NCI-H146 (cell line): ENCODE measurements around the gene OR6N2.

Experiments
- DNase-seq: peaks from one replicate; lab custom pipeline; 2025; lab: John Stamatoyannopoulos, UW

Gene OR6N2, protein sequence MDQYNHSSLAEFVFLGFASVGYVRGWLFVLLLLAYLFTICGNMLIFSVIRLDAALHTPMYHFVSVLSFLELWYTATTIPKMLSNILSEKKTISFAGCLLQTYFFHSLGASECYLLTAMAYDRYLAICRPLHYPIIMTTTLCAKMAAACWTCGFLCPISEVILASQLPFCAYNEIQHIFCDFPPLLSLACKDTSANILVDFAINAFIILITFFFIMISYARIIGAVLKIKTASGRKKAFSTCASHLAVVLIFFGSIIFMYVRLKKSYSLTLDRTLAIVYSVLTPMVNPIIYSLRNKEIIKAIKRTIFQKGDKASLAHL

DNA sequence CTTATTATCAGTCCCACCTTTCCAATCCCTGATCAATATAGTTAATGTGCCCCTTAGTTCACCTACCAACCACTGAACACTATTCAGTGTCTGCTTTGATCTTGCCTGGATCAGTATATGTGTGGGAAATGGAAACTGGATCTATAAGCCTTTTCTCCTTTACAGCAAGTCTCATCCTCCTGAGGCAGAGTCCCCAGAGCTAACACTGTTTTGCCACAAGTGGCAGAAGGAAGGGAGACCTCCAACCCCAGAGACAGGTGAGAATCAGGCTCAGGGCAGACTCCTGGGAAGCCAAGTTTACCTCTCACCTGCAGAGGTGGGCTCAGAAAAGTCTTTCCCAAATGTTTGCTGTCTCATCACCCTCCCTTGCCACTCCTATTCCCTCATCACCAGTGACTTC, at the start of gene OR6N2:
OR6N2 (minus strand) TSS at position 101 of the 400 bp plus-strand sequence. CDS start 3,569 bp downstream, outside the sequence.
- DNase-seq: no peak

DNA sequence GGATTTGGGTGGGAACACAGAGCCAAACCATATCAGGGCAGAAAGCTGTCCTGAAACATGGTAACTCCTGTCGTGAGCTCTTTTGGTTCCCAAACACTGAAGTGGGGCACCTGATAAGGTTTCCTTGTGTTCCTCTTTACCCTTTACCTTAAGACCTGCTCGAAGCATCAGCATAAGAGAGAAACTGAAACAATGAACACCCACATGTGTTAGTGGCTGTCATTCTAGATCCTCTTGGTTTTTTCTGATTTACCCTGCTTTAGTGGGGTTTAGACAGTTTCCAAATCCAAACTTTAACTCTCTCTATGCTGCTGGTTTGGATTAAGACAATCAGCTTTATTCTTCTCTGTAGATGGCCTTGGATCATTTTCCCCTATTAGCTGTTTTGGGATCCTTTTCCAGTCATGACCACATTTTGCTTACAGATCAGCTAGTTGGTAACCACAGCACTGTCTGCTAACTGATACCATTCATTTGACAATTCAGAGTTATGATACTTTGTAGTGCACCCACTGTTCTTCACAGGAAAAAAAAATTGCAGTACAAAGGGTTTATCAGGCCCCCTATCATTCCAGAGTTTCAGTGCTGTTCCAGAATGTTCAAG, 49.2 kb upstream of the OR6N2 start:
- DNase-seq: no peak

DNA sequence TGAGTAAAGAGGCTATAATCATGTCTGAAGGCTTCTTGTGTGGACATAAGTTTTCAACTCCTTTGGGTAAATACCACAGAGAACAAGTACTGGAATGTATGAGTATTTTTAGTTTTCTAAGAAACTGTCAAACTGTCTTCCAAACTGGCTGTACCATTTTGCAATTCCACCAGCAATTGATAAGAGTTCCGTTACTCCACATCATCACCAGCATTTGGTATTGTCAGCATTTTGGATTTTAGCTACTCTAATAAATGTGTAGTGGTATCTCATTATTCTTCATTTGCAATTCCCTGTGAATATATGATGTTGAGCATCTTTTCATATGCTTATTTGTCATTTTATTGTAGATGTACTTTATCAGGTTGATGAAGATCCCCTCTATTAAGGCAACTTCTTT, 40.7 kb upstream of the OR6N2 start:
- DNase-seq: no peak

DNA sequence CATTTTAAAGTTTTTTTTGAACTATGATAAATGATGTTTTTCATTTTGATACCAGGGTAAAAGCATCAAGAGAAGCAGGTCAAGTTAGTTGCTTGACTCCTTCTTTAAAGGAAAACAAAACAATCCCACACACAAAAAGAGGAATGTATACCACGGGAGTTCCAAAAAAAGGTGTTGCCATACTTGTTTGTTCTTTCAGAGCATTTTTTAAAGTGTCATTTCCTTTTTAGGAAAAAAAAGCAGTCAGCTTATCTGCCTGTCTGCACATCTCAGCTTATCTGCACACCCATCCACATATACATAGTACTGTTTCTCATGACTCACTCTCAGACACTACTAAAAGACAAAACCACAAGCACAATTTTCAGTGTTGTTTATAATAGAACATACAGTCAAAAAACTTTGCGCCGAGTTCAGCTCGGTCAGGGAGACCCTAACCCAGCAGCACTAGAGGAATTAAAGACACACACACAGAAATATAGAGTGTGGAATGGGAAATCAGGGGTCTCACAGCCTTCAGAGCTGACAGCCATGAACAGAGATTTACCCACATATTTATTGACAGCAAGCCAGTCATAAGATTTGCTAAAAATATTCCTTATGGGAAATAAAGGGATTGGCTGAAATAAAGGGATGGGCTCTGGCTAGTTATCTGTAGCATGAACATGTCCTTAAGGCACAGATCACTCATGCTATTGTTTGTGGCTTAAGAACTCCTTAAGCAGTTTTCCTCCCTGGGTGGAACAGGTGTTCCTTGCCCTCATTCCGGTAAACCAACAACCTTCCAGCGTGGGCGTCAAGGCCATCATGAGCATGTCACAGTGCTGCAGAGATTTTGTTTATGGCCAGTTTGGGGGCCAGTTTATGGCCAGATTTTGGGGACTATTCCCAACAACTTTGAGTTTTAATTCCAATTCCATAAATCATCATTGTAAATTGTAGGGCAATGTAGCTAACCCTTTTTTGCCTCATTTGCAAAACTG, 38.7 kb upstream of the OR6N2 start:
- DNase-seq: no peak

DNA sequence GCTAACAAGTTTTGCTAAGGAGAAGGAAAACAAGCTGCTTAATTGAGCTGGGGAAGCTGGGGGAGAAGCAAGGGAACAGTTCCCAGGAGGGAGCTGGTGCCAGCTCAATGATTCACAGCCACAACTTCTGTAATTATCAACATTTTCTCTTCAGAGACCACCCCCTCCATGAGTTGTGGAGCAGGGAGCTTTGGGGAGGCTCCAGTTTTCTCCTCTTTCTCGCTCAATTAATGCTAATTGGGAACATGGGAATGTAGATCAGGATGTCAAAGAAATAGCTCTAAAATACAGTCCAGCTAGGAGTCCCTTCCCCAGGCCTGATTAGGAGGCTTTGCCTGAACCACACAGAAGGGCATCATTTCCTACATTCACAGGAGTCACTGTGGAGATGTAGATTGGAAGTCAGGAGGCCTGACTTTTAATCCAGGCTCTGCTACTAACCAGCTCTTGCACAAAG, 38.0 kb upstream of the OR6N2 start:
- DNase-seq: no peak

DNA sequence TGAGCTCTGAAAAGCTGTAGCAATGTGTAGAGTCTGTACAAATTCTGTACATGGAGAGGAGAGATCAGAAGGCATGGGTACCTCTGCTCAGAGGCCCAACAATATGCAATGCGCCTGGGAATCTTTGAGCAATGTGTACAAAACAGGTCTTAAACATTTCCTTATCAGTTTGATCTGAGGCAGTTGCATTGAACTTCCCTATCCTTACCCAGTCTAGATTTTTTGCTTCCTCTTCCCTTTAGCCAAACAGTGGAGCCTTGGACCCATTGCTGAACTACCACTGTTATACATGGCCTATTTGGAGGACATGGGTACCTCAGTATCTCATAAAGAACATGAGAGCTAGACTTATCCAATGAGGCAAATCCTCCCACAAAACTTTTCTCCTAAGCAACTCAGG, 37.6 kb upstream of the OR6N2 start:
- DNase-seq: no peak

DNA sequence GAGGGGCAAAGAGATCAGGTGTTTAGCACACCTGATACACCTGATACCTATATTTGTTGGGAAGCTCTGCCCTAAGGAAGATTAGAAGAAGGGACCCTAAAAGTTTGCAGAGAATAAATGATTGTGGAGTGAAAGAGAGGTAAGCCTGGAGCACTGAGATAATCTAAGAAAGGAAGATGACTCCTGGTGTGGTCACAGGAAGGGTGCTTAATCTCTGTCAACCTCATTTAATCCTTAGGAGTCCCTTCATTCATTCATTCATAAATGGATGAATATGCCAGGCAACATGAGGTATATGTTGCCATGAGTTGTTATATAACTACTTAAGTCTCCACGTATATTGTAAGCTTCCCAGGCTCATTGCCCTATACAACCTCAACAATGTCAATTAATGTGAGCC, 34.0 kb upstream of the OR6N2 start:
- no peak for DNase-seq

DNA sequence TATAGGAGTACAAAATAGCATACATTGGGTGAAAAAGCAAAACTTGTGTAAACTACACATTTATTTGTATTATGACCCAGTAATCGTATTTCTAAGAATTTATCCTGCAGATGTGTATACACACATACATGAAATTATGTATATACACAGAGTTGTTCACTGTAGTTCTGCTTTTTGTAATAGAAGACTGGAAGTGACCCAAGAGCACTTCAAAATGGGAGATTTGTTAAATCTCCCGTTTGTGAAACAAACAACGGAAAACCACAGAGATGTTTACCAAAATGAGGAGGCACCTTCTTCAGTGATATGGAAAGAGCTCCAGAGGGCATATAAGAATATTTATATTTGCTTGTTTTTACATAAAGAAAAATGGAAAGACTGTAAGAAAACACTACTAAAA, 32.2 kb upstream of the OR6N2 start:
- no peak for DNase-seq

DNA sequence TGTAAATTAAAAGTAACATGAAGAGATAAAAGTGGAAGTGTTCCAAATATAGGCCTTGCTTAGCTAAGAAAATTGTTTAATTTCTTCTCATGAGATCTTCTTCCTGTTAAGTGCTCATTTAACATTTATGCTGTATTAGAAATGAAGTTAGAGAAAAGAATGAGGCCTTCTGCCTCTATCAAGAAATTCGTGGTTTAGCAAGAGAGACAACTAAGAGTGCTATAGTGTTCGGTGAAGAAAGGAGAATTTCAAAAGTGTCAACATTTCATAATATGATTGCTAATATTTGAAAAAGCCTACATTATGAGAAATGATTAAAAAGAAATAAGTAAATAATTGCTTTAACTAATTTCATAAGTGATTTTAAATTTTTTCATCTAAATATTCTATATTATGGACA, 31.3 kb upstream of the OR6N2 start:
- DNase-seq: no peak

DNA sequence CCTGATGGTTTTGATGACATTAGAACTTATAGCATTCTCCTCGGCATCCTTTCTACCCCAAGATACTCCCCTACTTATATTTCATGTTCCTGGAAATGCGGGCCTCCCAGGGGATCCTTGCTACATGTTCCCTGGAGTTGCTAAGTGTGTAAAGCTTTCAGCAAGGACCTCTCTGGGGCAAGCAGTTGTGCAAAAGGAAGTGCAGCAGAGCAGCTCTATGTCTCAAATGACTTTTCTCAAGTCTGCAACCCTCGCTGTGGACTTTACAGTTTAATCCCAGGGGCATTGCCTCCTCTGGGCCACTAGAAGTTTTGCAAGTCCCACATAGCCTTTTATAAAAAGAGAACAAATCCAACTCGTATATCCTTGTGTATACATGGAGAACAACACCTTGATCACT, 29.3 kb upstream of the OR6N2 start:
- no peak for DNase-seq

DNA sequence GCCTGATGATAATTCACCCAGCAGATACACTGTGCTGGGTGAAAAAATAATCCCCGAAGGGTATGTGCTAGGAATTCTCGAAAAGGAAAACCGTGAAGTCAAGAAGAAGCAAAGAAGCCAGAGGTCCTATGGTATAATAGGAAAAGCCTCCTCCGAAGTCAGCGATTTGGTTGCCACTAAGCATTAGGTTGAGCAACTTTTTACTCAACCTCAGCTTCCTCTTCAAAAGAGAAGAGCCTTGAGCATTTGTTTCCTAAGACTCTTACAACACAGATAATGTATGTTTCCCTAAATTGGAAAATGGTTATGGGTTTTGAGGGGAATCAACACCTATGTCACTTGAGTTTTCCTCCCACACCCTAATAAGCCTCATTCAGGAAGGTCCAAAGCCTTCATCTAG, 28.9 kb upstream of the OR6N2 start:
- no peak for DNase-seq

DNA sequence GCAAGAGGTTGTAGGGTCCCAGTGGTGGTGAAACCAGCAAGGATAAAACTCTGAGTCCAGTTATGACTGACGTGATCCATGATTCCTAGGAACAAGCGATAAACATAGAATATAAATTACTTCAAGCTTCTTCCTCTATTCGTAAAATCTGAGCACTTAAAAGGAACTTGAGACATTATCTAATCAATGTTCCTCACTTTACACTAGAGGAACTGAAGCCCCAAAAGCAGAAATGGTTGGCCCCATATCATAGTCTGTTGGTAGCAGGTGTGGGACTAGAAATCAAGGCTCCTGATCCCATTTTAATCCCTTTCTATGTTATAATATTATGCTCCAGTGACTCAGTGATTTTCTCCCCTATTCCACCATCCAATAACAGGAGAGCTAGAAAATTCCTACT, 28.3 kb upstream of the OR6N2 start:
- no peak for DNase-seq

DNA sequence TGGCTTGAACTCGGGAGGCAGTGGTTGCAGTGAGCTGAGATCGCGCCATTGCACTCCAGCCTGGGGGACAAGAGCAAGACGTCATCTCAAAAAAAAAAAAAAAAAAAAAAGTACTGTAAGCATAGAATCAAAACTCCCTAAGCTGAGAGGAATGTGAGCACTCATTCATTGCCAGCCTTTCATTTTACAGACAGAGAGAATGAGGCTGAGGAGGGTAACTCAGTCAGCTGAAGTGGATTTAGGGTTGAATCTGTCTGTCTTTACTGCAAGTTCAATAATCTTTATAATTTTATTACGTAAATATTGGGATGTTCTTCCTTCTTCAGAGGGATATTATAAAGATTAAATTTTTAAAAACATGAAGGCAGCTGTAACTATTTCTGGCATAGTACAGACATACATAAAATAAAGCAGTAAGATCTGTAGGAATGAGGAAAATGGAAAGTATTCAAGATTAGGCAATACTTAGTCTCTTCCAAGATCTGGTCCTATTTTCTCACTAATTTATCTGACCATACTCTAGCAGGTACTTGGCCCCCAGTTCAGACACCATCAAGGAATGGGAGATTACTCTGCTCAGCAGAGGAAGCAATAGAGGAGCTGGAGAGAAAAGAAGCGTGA, 26.0 kb upstream of the OR6N2 start:
- DNase-seq: no peak

DNA sequence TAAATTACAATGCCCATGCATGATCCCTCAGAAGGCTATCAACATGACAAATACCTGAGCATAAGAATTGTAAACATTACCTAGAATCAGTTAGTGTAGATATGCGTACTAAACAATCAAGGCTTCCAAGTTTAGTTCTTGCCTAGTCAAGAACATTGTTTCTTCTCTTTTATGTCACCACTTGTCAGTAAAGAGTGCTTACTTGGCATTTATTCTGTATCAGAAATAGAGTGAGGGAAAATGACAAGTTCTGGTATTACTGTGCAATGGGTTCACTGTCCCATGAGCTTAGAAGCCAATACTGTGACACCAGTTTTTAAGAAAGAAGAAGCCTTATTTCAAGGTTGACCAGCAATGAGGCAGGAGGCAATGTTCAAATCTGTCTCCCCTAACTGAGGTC, 22.7 kb upstream of the OR6N2 start:
- DNase-seq: no peak

DNA sequence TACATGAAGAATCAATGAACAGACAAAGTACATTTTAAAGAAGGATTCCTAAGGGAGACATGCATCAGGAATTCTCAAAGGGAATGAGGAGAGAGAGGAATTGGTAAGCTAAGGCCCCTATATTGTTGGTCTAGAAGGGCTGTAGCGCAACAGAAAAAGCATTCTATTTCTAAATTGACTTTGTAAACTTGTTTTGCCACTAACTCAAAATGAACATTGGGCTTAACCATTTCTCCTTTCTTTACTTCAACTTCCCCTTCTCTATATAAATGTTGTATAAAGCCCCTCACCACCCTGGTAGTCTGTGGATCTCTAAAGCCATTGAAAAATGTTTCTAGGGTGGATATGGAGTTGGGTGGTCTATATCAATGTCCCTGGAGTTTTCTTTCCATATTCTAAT, 20.4 kb upstream of the OR6N2 start:
- no peak for DNase-seq

DNA sequence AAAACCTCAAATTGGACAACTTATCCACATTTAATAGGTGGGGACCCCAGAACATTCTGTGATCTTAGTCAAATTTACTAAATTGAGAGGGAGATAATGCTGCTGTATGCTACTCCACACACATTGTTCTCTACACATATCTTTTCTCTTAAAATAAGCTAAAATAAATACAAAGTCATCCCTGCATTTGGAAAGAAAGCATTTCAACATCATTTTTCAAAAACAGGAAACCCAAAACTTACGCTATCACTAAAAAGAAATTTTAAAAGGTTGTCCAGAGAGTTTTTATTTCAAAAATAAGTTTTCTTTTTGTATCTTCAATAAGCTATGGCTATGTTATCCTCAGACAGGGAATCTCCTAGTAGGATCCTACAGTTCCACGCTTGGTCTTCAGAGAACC, 19.5 kb upstream of the OR6N2 start:
- no peak for DNase-seq

DNA sequence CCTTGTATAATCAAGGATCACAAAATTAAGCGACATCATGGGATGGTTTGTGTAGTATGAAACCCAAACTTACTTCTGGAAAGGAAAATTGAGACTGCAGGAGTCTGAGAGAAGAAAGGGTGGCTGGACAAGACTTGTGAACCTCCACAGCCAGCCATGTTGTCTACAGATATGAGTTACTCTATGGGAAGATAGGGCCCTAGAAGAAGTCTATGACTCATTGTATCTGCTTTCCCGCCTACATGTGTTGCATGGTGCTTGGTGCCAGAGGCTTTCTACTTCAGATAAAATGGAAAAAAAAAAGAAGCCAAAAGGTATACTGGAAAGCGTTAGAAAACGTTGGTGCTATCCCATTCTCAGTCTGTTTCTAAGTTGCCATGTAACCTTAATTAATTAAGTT, 18.7 kb upstream of the OR6N2 start:
- no peak for DNase-seq

DNA sequence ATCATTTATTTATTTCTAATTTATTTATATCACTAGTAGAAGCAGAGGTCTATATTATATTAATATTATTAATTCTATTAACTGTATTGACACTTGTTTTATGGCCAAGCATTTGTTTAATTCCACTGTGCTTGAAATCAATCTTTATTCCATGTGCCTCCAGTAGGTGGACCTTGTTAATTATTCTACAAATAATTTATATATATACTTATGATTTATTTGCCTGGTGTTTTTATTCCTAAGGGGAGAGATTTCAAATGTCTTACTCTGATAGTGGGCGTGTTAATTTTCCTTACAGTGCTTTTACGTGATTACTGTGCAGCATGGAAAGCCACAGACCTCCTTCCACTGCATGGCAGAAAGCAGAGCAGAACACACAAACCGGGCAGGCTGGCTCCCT, 17.5 kb upstream of the OR6N2 start:
- DNase-seq: no peak

DNA sequence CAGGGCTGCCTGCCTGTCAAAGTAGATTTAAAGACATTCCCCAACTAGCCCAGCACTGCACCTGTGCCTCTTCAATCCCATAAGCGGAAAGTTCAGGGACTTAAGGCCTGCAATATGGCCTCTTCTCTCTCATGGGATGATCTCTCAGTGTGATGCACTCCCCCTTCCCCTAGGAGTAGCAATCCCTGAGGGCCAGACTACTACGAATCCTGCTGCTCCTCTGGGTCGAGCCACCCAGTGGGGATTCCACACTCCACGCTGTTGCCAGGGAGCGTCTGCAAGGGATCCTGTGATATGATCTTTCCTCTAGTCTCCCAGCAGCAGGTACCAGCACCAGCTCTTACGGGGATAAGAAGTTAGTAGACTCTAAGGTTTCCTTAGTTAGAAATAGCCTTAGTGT, 13.2 kb upstream of the OR6N2 start:
- no peak for DNase-seq

DNA sequence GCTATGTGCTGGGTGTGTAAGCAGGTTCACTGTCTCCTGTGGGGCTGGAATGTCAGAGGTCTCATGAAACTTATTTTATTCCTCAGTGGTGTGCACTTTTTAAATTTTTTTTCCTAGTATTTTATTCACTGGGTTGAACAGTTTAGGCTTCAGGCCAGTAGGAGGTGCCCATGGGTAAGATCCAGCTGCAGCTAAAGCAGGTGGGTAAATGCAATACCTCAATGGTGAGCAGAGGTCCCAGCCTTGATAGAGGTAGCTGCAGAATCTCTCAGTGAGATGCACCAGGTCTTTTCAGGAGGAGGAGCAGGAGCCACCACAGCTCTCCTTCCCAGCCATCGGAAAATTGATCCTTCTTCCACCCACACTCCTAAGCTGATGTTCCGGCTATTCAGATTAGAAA, 12.6 kb upstream of the OR6N2 start:
- no peak for DNase-seq

DNA sequence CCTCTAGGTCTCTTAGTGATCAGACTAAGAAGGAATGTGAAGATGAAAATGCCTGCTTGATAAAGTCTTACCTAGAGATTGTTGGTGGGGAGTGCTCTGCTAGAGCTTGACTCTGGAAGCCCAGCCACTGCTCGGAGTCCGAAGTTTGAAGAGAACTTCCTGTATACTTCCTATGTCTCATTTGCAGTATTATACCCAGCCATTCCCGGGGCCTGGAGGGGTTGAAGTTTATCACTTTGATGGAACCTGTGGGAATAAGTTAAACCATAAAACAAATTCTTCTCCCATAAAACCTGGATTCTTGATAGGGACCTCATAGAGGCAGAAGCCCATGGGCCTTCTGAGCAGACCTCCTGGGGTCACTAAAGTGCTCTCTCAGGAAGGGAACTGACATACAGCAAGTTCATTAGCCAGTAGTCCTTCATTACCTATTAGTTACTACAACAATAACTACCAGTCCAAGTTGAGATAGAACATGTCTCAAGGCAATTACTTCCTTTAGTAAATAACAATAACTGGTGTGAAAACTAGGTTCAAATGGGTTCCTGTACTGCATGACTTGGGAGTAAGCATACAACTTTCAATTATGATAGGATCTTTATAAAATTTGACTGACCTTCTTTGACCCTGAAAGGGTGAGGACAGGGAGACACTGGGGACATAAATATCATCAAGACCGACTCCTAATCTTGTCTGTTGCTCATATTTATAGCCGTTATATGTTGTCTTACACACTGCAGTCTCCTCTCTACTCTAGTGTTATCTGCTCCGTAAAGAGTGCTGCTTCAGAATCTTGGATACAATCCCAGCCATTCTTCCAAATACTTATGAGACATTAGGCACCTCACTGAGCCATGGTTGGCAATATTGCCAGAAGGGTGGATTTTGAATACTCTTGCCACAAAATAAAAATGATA, 8.8 kb downstream of the OR6N2 start, which contains the start of gene OR6N1:
OR6N1 (minus strand) TSS at position 246 of the 917 bp plus-strand sequence. CDS start 5,513 bp downstream, outside the sequence.
- no peak for DNase-seq
